HUES6 (cell line): ENCODE results near the gene EPX.

Experiments
- H3K27ac ChIP-seq: 2 replicates; pipeline ENCODE4 v1.7.0; 2013; ENCODE audit warnings: low read depth, mild to moderate bottlenecking, low read length, inconsistent platforms
- H3K27me3 ChIP-seq: 2 replicates; pipeline ENCODE4 v1.6.1; 2013; ENCODE audit warnings: low read length; ENCODE audit not compliant: control insufficient read depth, insufficient read depth
- H3K36me3 ChIP-seq: 2 replicates; pipeline ENCODE4 v1.6.1; 2013; ENCODE audit warnings: low read length; ENCODE audit not compliant: control insufficient read depth, insufficient read depth
- H3K4me1 ChIP-seq: 2 replicates; pipeline ENCODE4 v1.6.1; 2013; ENCODE audit warnings: low read length; ENCODE audit not compliant: control insufficient read depth, insufficient read depth
- H3K4me3 ChIP-seq: 2 replicates; pipeline ENCODE4 v1.5.1; 2013; ENCODE audit warnings: low read depth, low read length
- H3K9ac ChIP-seq: one replicate; pipeline ENCODE4 v1.6.1; 2013; ENCODE audit warnings: mild to moderate bottlenecking, low read length
- H3K9me3 ChIP-seq: 2 replicates; pipeline ENCODE4 v1.6.1; 2013; ENCODE audit warnings: low read depth, low read length; ENCODE audit not compliant: control insufficient read depth, insufficient read depth

Gene EPX

GRCh38 chr17:58242171-58242784 is 49.8 kb downstream of the EPX start:
- no peak overlapping the region for H3K4me3 ChIP-seq
- H3K36me3 ChIP-seq, result no peaks in the 10 kb centered on the region
- no peak overlapping the region for H3K27ac ChIP-seq
- H3K9ac ChIP-seq, result no peak overlapping the region
- peaks cover 87% of the 10 kb centered on the region for H3K27me3 ChIP-seq
- H3K9me3 ChIP-seq, result no peaks in the 10 kb centered on the region
- H3K4me1 ChIP-seq, result peaks cover 4% of the 10 kb centered on the region; the same call in 1 of the 2 replicates

GRCh38 chr17:58244963-58245362 is 52.4 kb downstream of the EPX start:
- Histone ChIP-seq H3K36me3 (no peaks in the 10 kb centered on the region), H3K9ac (no peak overlapping the region), H3K9me3 (peaks cover 2% of the 10 kb centered on the region; the same call in 1 of the 2 replicates), H3K4me3 (no peak overlapping the region), H3K4me1 (peaks cover 15% of the 10 kb centered on the region), H3K27me3 (peaks cover 95% of the 10 kb centered on the region), H3K27ac (no peak overlapping the region)

GRCh38 chr17:58245428-58246103 is 53.0 kb downstream of the EPX start:
- H3K4me1 ChIP-seq, result peaks cover 15% of the 10 kb centered on the region
- H3K36me3 ChIP-seq, result no peaks in the 10 kb centered on the region
- no peak overlapping the region for H3K9ac ChIP-seq
- H3K4me3 ChIP-seq, result no peak overlapping the region
- H3K27me3 ChIP-seq, result peaks cover 95% of the 10 kb centered on the region
- H3K9me3 ChIP-seq, result peaks cover 8% of the 10 kb centered on the region
- H3K27ac ChIP-seq, result no peak overlapping the region

- H3K4me3 ChIP-seq, result no peak overlapping the region
- peaks cover 97% of the 10 kb centered on the region for H3K27me3 ChIP-seq
- peaks cover 9% of the 10 kb centered on the region for H3K9me3 ChIP-seq
- no peak overlapping the region for H3K9ac ChIP-seq
- H3K4me1 ChIP-seq, result peaks cover 15% of the 10 kb centered on the region
- H3K36me3 ChIP-seq, result no peaks in the 10 kb centered on the region
- no peak overlapping the region for H3K27ac ChIP-seq
Measured at GRCh38 chr17:58246104-58246740, 53.7 kb downstream of the EPX start.

GRCh38 chr17:58246781-58247180 is 54.3 kb downstream of the EPX start:
- no peaks in the 10 kb centered on the region for H3K36me3 ChIP-seq
- peaks cover 9% of the 10 kb centered on the region for H3K9me3 ChIP-seq
- H3K9ac ChIP-seq, result no peak overlapping the region
- H3K27me3 ChIP-seq, result peaks cover 97% of the 10 kb centered on the region
- H3K27ac ChIP-seq, result no peak overlapping the region
- no peak overlapping the region for H3K4me3 ChIP-seq
- peaks cover 15% of the 10 kb centered on the region for H3K4me1 ChIP-seq

- Histone ChIP-seq H3K27ac (no peak overlapping the region), H3K4me3 (no peak overlapping the region), H3K36me3 (no peaks in the 10 kb centered on the region), H3K9ac (no peak overlapping the region), H3K9me3 (peaks cover 9% of the 10 kb centered on the region), H3K4me1 (peaks cover 11% of the 10 kb centered on the region), H3K27me3 (peaks cover 97% of the 10 kb centered on the region)
Measured at GRCh38 chr17:58247511-58248363, 55.2 kb downstream of the EPX start.

- H3K4me3 ChIP-seq, result peak overlapping the region; percentile 61
- H3K9me3 ChIP-seq, result peaks cover 9% of the 10 kb centered on the region
- peaks cover 93% of the 10 kb centered on the region for H3K27me3 ChIP-seq
- peaks cover 11% of the 10 kb centered on the region for H3K4me1 ChIP-seq
- no peak overlapping the region for H3K9ac ChIP-seq
- H3K27ac ChIP-seq, result no peak overlapping the region
- no peaks in the 10 kb centered on the region for H3K36me3 ChIP-seq
Measured at GRCh38 chr17:58248955-58249269, 56.4 kb downstream of the EPX start.

- peaks cover 9% of the 10 kb centered on the region for H3K9me3 ChIP-seq
- peaks cover 11% of the 10 kb centered on the region for H3K4me1 ChIP-seq
- H3K4me3 ChIP-seq, result peak overlapping the region; percentile 61
- peaks cover 92% of the 10 kb centered on the region for H3K27me3 ChIP-seq
- H3K27ac ChIP-seq, result no peak overlapping the region
- H3K9ac ChIP-seq, result no peak overlapping the region
- no peaks in the 10 kb centered on the region for H3K36me3 ChIP-seq
Measured at GRCh38 chr17:58249270-58250133, 57.0 kb downstream of the EPX start.

- no peak overlapping the region for H3K27ac ChIP-seq
- H3K4me3 ChIP-seq, result no peak overlapping the region
- peaks cover 9% of the 10 kb centered on the region for H3K9me3 ChIP-seq
- H3K27me3 ChIP-seq, result peaks cover 86% of the 10 kb centered on the region
- no peak overlapping the region for H3K9ac ChIP-seq
- H3K4me1 ChIP-seq, result peaks cover 11% of the 10 kb centered on the region
- no peaks in the 10 kb centered on the region for H3K36me3 ChIP-seq
Measured at GRCh38 chr17:58250344-58251011, 58.0 kb downstream of the EPX start.

GRCh38 chr17:58252141-58252540 is 59.6 kb downstream of the EPX start:
- no peak overlapping the region for H3K4me3 ChIP-seq
- H3K27ac ChIP-seq, result no peak overlapping the region
- H3K27me3 ChIP-seq, result peaks cover 72% of the 10 kb centered on the region
- H3K4me1 ChIP-seq, result peaks cover 11% of the 10 kb centered on the region
- H3K9me3 ChIP-seq, result peaks cover 9% of the 10 kb centered on the region
- H3K9ac ChIP-seq, result no peak overlapping the region
- no peaks in the 10 kb centered on the region for H3K36me3 ChIP-seq
